Hepatocyte (in vitro differentiated cells): ENCODE measurements around the gene NPLOC4.

Experiments used
- CTCF ChIP-seq: fragments of 200-600 bp; sonication (generic); IDR thresholded peaks from 2 replicates; pipeline ENCODE4 v1.5.1; 2016; ENCODE audit warnings: antibody characterized with exemption, mild to moderate bottlenecking; ENCODE audit not compliant: poor library complexity
- EZH2 ChIP-seq: fragments of 200-600 bp; sonication (generic); IDR thresholded peaks from 2 replicates; pipeline ENCODE4 v1.6.1; 2016; ENCODE audit warnings: antibody characterized with exemption, mild to moderate bottlenecking, borderline replicate concordance

- TF ChIP-seq CTCF (no peak), EZH2 (no peak)
These were observed 116.7 kb downstream of the NPLOC4 start for GRCh38 chr17:81520021-81520901.
